BJ (cell line): ENCODE results near the gene MASP2. TPM values are rescaled to one million over a fixed set of nuclear protein-coding genes. Genes with fewer than 3 reads are reported as not detected.

Experiments
- CTCF ChIA-PET: fragments of 350-600 bp; formaldehyde crosslinking; extraction: SDS; loops from one replicate; lab custom pipeline; 2021; ENCODE audit warnings: antibody characterized with exemption, inconsistent platforms; lab: Yijun Ruan, JAX
- POLR2A ChIA-PET: fragments of 300-600 bp; sonication (Branson Sonifier 250); formaldehyde crosslinking; extraction: SDS; loops from one replicate; lab custom pipeline; 2021; ENCODE audit warnings: antibody characterized with exemption; lab: Charles Lee
- DNase-seq: peaks from one replicate; pipeline ENCODE4 v3.0.0-alpha.2; 2011; ENCODE audit warnings: low read depth
- H3K27me3 ChIP-seq: 2 replicates; pipeline ENCODE4 v1.6.0; 2011; ENCODE audit warnings: low read length; ENCODE audit not compliant: control insufficient read depth, insufficient read depth
- H3K36me3 ChIP-seq: 2 replicates; pipeline ENCODE4 v1.5.1; 2011; ENCODE audit warnings: low read length; ENCODE audit not compliant: control insufficient read depth, insufficient read depth
- H3K4me3 ChIP-seq: 2 replicates; pipeline ENCODE4 v1.5.1; 2011; ENCODE audit warnings: low read depth, mild to moderate bottlenecking, control low read depth, low read length
- polyA plus RNA-seq: library from polyadenylated mRNA; depleted of rRNA; stranded (reverse); fragments of >200 nt; gene quantifications from 2 replicates; pipeline ENCODE4 v1.2.3, GENCODE V29; 2011
- TF ChIP-seq, protein P1 (sequence below): IDR thresholded peaks from 2 replicates; pipeline ENCODE4 v1.5.1; 2011; ENCODE audit warnings: low read depth, mild to moderate bottlenecking, control low read depth, inconsistent platforms, low read length, moderate library complexity; ENCODE audit not compliant: insufficient read depth

Gene MASP2
- polyA plus RNA-seq, 1 experiment: not detected

- H3K36me3 ChIP-seq: no peaks in the 10 kb centered on the region
- CTCF ChIA-PET: interaction anchor here (2.8 kb wide), 1 partner anchor 8 kb away, joined by 11 read pairs; no protein-coding TSS in a partner anchor
- no peaks in the 10 kb centered on the region for H3K27me3 ChIP-seq
- POLR2A ChIA-PET: no interaction called here
- H3K4me3 ChIP-seq: no peak overlapping the region
- TF ChIP-seq, protein P1, sequence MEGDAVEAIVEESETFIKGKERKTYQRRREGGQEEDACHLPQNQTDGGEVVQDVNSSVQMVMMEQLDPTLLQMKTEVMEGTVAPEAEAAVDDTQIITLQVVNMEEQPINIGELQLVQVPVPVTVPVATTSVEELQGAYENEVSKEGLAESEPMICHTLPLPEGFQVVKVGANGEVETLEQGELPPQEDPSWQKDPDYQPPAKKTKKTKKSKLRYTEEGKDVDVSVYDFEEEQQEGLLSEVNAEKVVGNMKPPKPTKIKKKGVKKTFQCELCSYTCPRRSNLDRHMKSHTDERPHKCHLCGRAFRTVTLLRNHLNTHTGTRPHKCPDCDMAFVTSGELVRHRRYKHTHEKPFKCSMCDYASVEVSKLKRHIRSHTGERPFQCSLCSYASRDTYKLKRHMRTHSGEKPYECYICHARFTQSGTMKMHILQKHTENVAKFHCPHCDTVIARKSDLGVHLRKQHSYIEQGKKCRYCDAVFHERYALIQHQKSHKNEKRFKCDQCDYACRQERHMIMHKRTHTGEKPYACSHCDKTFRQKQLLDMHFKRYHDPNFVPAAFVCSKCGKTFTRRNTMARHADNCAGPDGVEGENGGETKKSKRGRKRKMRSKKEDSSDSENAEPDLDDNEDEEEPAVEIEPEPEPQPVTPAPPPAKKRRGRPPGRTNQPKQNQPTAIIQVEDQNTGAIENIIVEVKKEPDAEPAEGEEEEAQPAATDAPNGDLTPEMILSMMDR: no peak
- DNase-seq: no peak
Observed at GRCh38 chr1:11045428-11046269, 1.4 kb downstream of the MASP2 start.

DNA sequence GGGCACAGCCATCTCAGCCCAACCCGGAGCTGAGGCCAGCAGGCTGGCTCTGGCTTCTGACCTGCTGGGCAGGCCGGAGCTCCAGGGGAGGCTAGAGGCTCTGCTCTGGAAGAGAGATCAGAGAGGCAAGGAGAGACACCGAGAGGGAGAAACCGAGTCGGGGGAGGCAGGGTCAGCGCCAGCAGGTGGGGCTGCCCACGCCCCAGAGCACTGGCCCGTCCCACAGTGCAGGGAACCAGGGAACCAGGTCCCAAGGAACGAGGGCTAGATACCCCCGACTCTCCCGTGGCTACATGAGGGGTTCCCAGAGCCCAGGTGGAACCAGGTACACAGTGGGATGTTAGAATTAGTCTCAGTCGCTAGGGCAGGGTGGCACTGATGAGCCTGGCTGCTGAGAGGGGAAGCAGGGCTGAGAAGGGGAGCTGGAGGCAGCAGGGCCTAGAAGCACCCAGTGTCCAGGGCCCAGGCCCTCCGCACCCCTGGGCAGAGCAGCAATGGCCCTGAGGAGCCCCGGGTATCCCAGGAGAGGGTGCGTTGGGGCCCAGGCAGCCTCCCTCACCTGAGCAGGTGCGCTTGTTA, 2.1 kb downstream of the MASP2 start:
- H3K4me3 ChIP-seq: no peak overlapping the region
- no peaks in the 10 kb centered on the region for H3K36me3 ChIP-seq
- H3K27me3 ChIP-seq: no peaks in the 10 kb centered on the region
- CTCF ChIA-PET: interaction anchor here (2.8 kb wide), 1 partner anchor 7 kb away, joined by 11 read pairs; no protein-coding TSS in a partner anchor
- no peak for DNase-seq
- TF ChIP-seq, protein P1: no peak
- POLR2A ChIA-PET: no interaction called here

GRCh38 chr1:11044086-11044848, 2.8 kb downstream of the MASP2 start:
- H3K27me3 ChIP-seq: no peaks in the 10 kb centered on the region
- H3K4me3 ChIP-seq: no peak overlapping the region
- CTCF ChIA-PET: interaction anchor here (0.6 kb wide), 1 partner anchor 1023 kb away, joined by 4 read pairs; no protein-coding TSS in a partner anchor
- H3K36me3 ChIP-seq: no peaks in the 10 kb centered on the region
- TF ChIP-seq, protein P1: no peak
- POLR2A ChIA-PET: no interaction called here
- no peak for DNase-seq

DNA sequence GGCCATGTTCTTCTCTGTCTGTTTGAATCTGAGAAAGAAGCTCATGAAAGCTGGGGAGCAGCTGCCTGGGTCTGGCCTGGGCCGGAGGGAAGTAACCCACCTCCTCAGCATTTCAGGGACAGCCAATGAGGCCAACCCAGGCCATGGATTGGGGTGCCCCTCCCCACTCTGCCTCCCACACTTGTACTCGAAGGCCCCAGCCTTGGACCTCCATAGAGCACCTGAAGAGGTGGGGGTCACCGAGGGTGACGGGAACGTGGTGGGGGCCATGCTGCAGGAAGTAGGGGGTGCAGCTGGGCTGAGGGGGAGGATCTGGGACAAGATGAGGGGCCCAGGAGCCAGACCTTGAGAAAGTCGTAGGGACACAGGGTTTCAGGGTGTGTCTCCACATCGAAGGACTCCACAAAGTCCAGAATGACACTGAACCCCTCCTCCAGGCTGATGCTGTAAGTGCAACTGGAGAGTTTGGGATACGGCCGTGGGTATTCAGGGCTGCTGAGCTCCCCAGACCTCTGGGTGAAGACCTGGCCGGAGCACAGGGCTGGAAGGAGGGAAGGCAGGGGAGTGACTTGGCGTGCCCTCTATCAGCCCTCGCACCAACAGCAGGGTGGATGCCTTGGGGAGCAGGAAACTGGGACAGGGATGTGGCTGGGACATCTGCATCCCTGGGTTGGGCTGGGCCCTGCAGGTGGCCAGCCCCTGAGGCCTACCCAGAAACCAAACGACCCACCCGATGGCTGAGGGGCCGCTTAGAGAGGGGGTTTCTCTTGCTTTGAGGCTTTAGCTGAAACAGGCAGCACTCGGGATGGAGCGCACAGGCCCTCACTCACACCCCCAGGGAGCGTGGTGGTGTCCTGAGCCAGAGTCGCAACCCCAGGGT, 3.8 kb downstream of the MASP2 start:
- peaks cover 4% of the 10 kb centered on the region; the same call in 1 of the 2 replicates for H3K27me3 ChIP-seq
- TF ChIP-seq, protein P1: no peak
- H3K36me3 ChIP-seq: no peaks in the 10 kb centered on the region
- no peak overlapping the region for H3K4me3 ChIP-seq
- POLR2A ChIA-PET: no interaction called here
- no peak for DNase-seq
- CTCF ChIA-PET: interaction anchor here (0.6 kb wide), 2 partner anchors 667 to 1024 kb away, joined by 3 to 4 read pairs; no protein-coding TSS in a partner anchor
